NB4 (cell line): ENCODE measurements around the gene ADCYAP1R1.

Source experiments
- MAX ChIP-seq: IDR thresholded peaks from 2 replicates; pipeline ENCODE4 v1.6.1; 2011; ENCODE audit warnings: low read depth, low read length
- POLR2A ChIP-seq: IDR thresholded peaks from 2 replicates; pipeline ENCODE4 v1.6.1; 2011; ENCODE audit warnings: mild to moderate bottlenecking; ENCODE audit not compliant: insufficient read length; ENCODE audit errors: extremely low read depth
- TF ChIP-seq, protein P1 (sequence below): IDR thresholded peaks from one replicate; pipeline ENCODE4 v1.5.1; 2012; ENCODE audit warnings: low read depth, low read length

DNA sequence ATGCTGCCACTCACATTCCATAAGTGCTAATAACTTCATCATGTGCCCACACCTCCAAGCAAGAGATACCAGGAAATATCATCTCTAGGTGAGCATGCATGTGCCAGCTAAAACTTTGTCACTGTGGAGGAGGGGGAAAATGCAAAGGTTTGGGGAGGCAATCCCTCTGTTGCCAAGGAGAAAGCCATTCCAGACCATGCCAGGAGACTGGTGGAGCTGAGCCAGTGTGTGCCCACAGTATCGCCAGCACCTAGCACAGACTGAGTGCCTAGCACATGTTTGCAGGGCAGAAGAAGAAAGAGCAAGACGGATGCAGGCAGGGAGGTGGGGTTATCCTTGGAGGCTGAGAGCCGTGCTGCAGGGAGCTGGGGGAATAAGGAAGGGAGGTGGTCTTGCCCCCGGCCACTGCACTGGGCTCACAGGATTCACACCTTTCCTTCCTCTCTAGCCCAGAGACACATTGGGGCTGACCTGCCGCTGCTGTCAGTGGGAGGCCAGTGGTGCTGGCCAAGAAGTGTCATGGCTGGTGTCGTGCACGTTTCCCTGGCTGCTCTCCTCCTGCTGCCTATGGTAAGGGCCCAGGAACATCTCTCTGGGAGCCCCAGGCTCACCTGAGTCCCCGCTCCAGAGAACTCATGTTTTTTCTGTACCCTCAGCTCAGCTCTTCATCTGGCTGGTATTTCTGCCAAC lies 10.8 kb downstream of the ADCYAP1R1 start:
- TF ChIP-seq, protein P1, sequence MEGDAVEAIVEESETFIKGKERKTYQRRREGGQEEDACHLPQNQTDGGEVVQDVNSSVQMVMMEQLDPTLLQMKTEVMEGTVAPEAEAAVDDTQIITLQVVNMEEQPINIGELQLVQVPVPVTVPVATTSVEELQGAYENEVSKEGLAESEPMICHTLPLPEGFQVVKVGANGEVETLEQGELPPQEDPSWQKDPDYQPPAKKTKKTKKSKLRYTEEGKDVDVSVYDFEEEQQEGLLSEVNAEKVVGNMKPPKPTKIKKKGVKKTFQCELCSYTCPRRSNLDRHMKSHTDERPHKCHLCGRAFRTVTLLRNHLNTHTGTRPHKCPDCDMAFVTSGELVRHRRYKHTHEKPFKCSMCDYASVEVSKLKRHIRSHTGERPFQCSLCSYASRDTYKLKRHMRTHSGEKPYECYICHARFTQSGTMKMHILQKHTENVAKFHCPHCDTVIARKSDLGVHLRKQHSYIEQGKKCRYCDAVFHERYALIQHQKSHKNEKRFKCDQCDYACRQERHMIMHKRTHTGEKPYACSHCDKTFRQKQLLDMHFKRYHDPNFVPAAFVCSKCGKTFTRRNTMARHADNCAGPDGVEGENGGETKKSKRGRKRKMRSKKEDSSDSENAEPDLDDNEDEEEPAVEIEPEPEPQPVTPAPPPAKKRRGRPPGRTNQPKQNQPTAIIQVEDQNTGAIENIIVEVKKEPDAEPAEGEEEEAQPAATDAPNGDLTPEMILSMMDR, result no peak
- TF ChIP-seq POLR2A (no peak), MAX (no peak)
